ENCODE results near the gene TMEM72. TPM values are rescaled to one million over a fixed set of nuclear protein-coding genes. Genes with fewer than 3 reads are reported as not detected.

TMEM72 gene
- total and polyA plus RNA-seq, 2 donors (not counting 3 experiments of a cell fraction or from before 2014, with no cell fraction given) = not detected

- H3K36me3 ChIP-seq (ENCODE audit: control insufficient read depth in 2 of 2, extremely low read depth in 1 of 2, insufficient read depth in 2 of 2, low read length in 2 of 2) = no peaks in the 10 kb centered on the region
- no peaks in the 10 kb centered on the region for H3K27me3 ChIP-seq (ENCODE audit: control insufficient read depth in 2 of 2, insufficient read depth in 2 of 2, low read length in 2 of 2)
- H3K4me2 ChIP-seq (ENCODE audit: insufficient read depth, low read length) = no peak overlapping the region
- TF ChIP-seq POLR2A (IDR thresholded peaks at IDR 0.05; ENCODE audit: low read depth, low read length) (no peak), EZH2 (IDR thresholded peaks at IDR 0.05; ENCODE audit: borderline replicate concordance, low read depth, low read length, severe bottlenecking) (no peak), MYC (IDR thresholded peaks at IDR 0.05; ENCODE audit: low read depth, low read length) (no peak), GATA2 (IDR thresholded peaks at IDR 0.05; ENCODE audit: insufficient read depth, insufficient read length, low read depth, low read length) (no peak), FOS (IDR thresholded peaks at IDR 0.05; ENCODE audit: borderline replicate concordance, insufficient read depth, low read length) (no peak), POLR2AphosphoS5 (IDR thresholded peaks at IDR 0.05; ENCODE audit: insufficient read depth, low read depth, low read length) (no peak), JUN (IDR thresholded peaks at IDR 0.05; ENCODE audit: borderline replicate concordance, insufficient read depth, insufficient read length, low read depth) (no peak), MAX (IDR thresholded peaks at IDR 0.05; ENCODE audit: insufficient read depth, insufficient read length) (no peak), CTCF (IDR thresholded peaks at IDR 0.05; ENCODE audit: extremely low read depth in 1 of 2, insufficient read depth in 1 of 2, low read depth in 1 of 2, low read length in 2 of 2) (no peak)
- H3K4me3 ChIP-seq (replicated peaks in 1 of 3; ENCODE audit: insufficient read depth in 1 of 3, low read depth in 1 of 3, low read length in 3 of 3) = no peak overlapping the region
- no peaks in the 10 kb centered on the region for H4K20me1 ChIP-seq (replicated peaks; ENCODE audit: control insufficient read depth, extremely low read depth, insufficient read depth, low read length)
- no TSS peak for BruUV-seq (replicated peaks)
- intact Hi-C loops (cut with micrococcal nuclease) = no loop called here
- H3K9me1 ChIP-seq (replicated peaks; ENCODE audit: control insufficient read depth, extremely low read depth, insufficient read depth, low read length) = no peaks in the 10 kb centered on the region
- POLR2A ChIA-PET = no interaction called here
- no peaks in the 10 kb centered on the region for H3K9me3 ChIP-seq (replicated peaks; ENCODE audit: control insufficient read depth, insufficient read depth, low read length)
- FAIRE-seq (no peak), DNase-seq (ENCODE audit: low read depth, low spot score) (no peak)
- CTCF ChIA-PET = interaction anchor here (1.6 to 1.9 kb wide), 2 partner anchors 9 to 21 kb away, joined by 5 read pairs; no protein-coding TSS in a partner anchor
- dilution Hi-C loops (cut with MboI; ENCODE audit: extremely low pct_ligation_motif_present, low sequenced_read_pairs) = no loop called here
- no peak overlapping the region for H3K9ac ChIP-seq (replicated peaks; ENCODE audit: extremely low read depth, insufficient read depth, low read length)
- no peaks in the 10 kb centered on the region for H3K79me2 ChIP-seq (ENCODE audit: control insufficient read depth, insufficient read depth, low read length)
- no peak overlapping the region for H2AFZ ChIP-seq (ENCODE audit: low read depth, low read length)
- H3K4me1 ChIP-seq (ENCODE audit: control insufficient read depth, extremely low read depth, insufficient read depth, low read length) = peaks cover 7% of the 10 kb centered on the region
- no peak overlapping the region for H3K27ac ChIP-seq (ENCODE audit: insufficient read depth, low read depth, low read length)
Observed at GRCh38 chr10:44954042-44954441, 42.9 kb downstream of the TMEM72 start.
